GM12878 (cell line): ENCODE results near the gene TOE1. TPM values are rescaled to one million over a fixed set of nuclear protein-coding genes. Genes with fewer than 3 reads are reported as not detected.

ENCODE experiments used
- ATAC-seq: fragments of 200-7000 bp; cut with Tn5 transposase; 3 replicates; pipeline ENCODE4 v1.9.1; 2020; ENCODE audit warnings: mild to moderate bottlenecking, moderate library complexity
- BruUV-seq: library from RNA; stranded (reverse); fragments of 400-500 nt; replicated peaks from 2 replicates; lab custom pipeline; 2021; lab: Mats Ljungman, UMichigan
- CTCF ChIA-PET: fragments of 300-600 bp; sonication (Branson Sonifier 250); formaldehyde crosslinking; extraction: SDS; loops from one replicate; lab custom pipeline; 2021; ENCODE audit warnings: inconsistent platforms; lab: Yijun Ruan, JAX
- POLR2A ChIA-PET: fragments of 350-600 bp; formaldehyde crosslinking; extraction: SDS; loops from one replicate; lab custom pipeline; 2021; ENCODE audit warnings: inconsistent platforms; lab: Charles Lee
- RAD21 ChIA-PET: fragments of 300-600 bp; sonication (Branson Sonifier 250); formaldehyde crosslinking; loops from one replicate; lab custom pipeline; 2023; ENCODE audit warnings: antibody characterized with exemption; ENCODE audit not compliant: unreplicated experiment; lab: Charles Lee
- SMC1A ChIA-PET: fragments of 300-600 bp; sonication (Branson Sonifier 250); formaldehyde crosslinking; loops from one replicate; lab custom pipeline; 2023; ENCODE audit not compliant: unreplicated experiment, uncharacterized antibody; lab: Charles Lee
- DNase-seq: peaks from one replicate; pipeline ENCODE4 v3.0.0-alpha.2; 2011; ENCODE audit warnings: low read depth, low spot score
- FAIRE-seq: peaks from 3 replicates; lab custom pipeline; 2011; peaks lifted over from hg19 to GRCh38; lab: Jason Lieb, UNC
- H2AFZ ChIP-seq: 2 replicates; pipeline ENCODE4 v1.6.0; 2011; ENCODE audit warnings: low read depth, low read length, control low read depth; ENCODE audit not compliant: control insufficient read depth
- H3K27ac ChIP-seq: 2 replicates; pipeline ENCODE4 v1.5.1; 2011; ENCODE audit warnings: control low read depth; ENCODE audit not compliant: control insufficient read depth, insufficient read depth
- H3K27me3 ChIP-seq, 2 experiments: replicated peaks in 1 of 2; 2 replicates each; pipeline versions ENCODE4 v1.6.0 to v1.6.1; 2011; ENCODE audit warnings: low read length in 1 of 2; ENCODE audit not compliant: control insufficient read depth in 2 of 2, insufficient read depth in 2 of 2
- H3K36me3 ChIP-seq, 2 experiments: 2 replicates each; pipeline ENCODE4 v1.5.1; 2011; ENCODE audit warnings: low read length in 1 of 2; ENCODE audit not compliant: control insufficient read depth in 2 of 2, insufficient read depth in 2 of 2
- H3K4me1 ChIP-seq: 2 replicates; pipeline ENCODE4 v1.6.1; 2011; ENCODE audit warnings: mild to moderate bottlenecking, low read length, moderate library complexity, mixed read lengths; ENCODE audit not compliant: control insufficient read depth, insufficient read depth
- H3K4me2 ChIP-seq: 2 replicates; pipeline ENCODE4 v1.6.0; 2011; ENCODE audit warnings: control low read depth; ENCODE audit not compliant: control insufficient read depth, insufficient read depth
- H3K4me3 ChIP-seq: fragments of 200-600 bp; sonication (generic); 2 replicates; pipeline ENCODE4 v1.5.1; 2016
- H3K79me2 ChIP-seq: 2 replicates; pipeline ENCODE4 v1.6.0; 2011; ENCODE audit warnings: low read length; ENCODE audit not compliant: control insufficient read depth, insufficient read depth
- H3K9ac ChIP-seq: 2 replicates; pipeline ENCODE4 v1.8.0; 2011; ENCODE audit warnings: low read length, control low read depth, mixed read lengths; ENCODE audit not compliant: control insufficient read depth, insufficient read depth
- H3K9me3 ChIP-seq: replicated peaks from 3 replicates; pipeline ENCODE4 v1.5.1; 2011; ENCODE audit warnings: mild to moderate bottlenecking, low read length; ENCODE audit not compliant: control insufficient read depth, insufficient read depth
- H4K20me1 ChIP-seq: 2 replicates; pipeline ENCODE4 v1.6.0; 2011; ENCODE audit not compliant: control insufficient read depth, insufficient read depth
- BHLHE40 ChIP-seq, 2 experiments: fragments of 450-650 bp in 1 of 2; IDR thresholded peaks; 2 replicates each; pipeline ENCODE4 v1.6.1; 2011 to 2017; ENCODE audit warnings: low read depth in 2 of 2, borderline replicate concordance in 1 of 2, improper control_type of control experiment in 1 of 2, low read length in 1 of 2, mild to moderate bottlenecking in 1 of 2
- JUND ChIP-seq: IDR thresholded peaks from 2 replicates; pipeline ENCODE4 v1.6.1; 2012; ENCODE audit warnings: low read depth, mild to moderate bottlenecking, low read length, improper control_type of control experiment, moderate library complexity
- KLF5 ChIP-seq: fragments of 450-650 bp; IDR thresholded peaks from 2 replicates; pipeline ENCODE4 v1.6.1; 2014; ENCODE audit warnings: mild to moderate bottlenecking; ENCODE audit not compliant: partially characterized antibody
- MEF2A ChIP-seq: IDR thresholded peaks from 2 replicates; pipeline ENCODE4 v1.6.1; 2011; ENCODE audit warnings: low read depth, mild to moderate bottlenecking, low read length, moderate library complexity; ENCODE audit not compliant: insufficient read depth
- MYC ChIP-seq: IDR thresholded peaks from 2 replicates; pipeline ENCODE4 v1.6.1; 2011; ENCODE audit warnings: mild to moderate bottlenecking, low read length, moderate library complexity, inconsistent platforms; ENCODE audit not compliant: insufficient read depth, insufficient replicate concordance, insufficient read length, severe bottlenecking
- NFXL1 ChIP-seq: fragments of 450-650 bp; IDR thresholded peaks from 2 replicates; pipeline ENCODE4 v1.6.1; 2017; ENCODE audit warnings: antibody characterized with exemption, mild to moderate bottlenecking, borderline replicate concordance
- RAD21 ChIP-seq: IDR thresholded peaks from 2 replicates; pipeline ENCODE4 v1.6.1; 2011; ENCODE audit warnings: mild to moderate bottlenecking, low read depth, low read length, moderate library complexity; ENCODE audit not compliant: insufficient read depth
- RUNX3 ChIP-seq: IDR thresholded peaks from 2 replicates; pipeline ENCODE4 v1.6.1; 2012; ENCODE audit warnings: low read length, inconsistent platforms
- SKIL ChIP-seq: fragments of 450-650 bp; IDR thresholded peaks from 2 replicates; pipeline ENCODE4 v1.6.1; 2017; ENCODE audit warnings: mild to moderate bottlenecking, low read depth, inconsistent platforms; ENCODE audit not compliant: poor library complexity, severe bottlenecking
- SMAD5 ChIP-seq: IDR thresholded peaks from 2 replicates; pipeline ENCODE4 v1.6.1; 2016; ENCODE audit warnings: antibody characterized with exemption, low read depth
- SPI1 ChIP-seq: IDR thresholded peaks from 2 replicates; pipeline ENCODE4 v1.6.1; 2011; ENCODE audit warnings: low read depth, mild to moderate bottlenecking, low read length, moderate library complexity, borderline replicate concordance; ENCODE audit not compliant: insufficient read depth
- WGBS: methylation state at CpG from one replicate; pipeline ENCODE4 v1.1.6; 2016; ENCODE audit warnings: low lambda C conversion rate; ENCODE audit not compliant: insufficient replicate concordance, insufficient coverage; ENCODE audit errors: missing lambda C conversion rate; 5-methylcytosine and 5-hydroxymethylcytosine counted together
- in situ Hi-C: fragments of 300-500 bp; cut with MboI; formaldehyde crosslinking; loops from 9 replicates; pipeline ENCODE4 v1.14.3; 2018; ENCODE audit warnings: mixed read lengths
- intact Hi-C: fragments of 100-400 bp; cut with micrococcal nuclease; formaldehyde crosslinking; loops from one replicate; pipeline ENCODE4 v1.14.2; 2022; ENCODE audit not compliant: unreplicated experiment
- polyA plus RNA-seq, 11 experiments: library from polyadenylated mRNA; depleted of rRNA in 4 of 11; unstranded in 6 of 11; stranded (reverse) in 5 of 11; fragments of >200 nt; fragmentation: Nextera tagmentation in 4 of 11; fragmentation: Illumina TruSeq in 1 of 11; extraction: Ambion mirVana in 4 of 11; extraction: Trizol in 1 of 11; gene quantifications; 1 replicate in 1 of 11; 2 replicates in 10 of 11; pipeline versions ENCODE4 v1.2.1 to v1.2.3, GENCODE V29; 2011 to 2016; ENCODE audit warnings: inconsistent platforms in 2 of 11, missing spikeins in 2 of 11, low read depth in 1 of 11
- total RNA-seq, 4 experiments: library from RNA; depleted of rRNA in 3 of 4; stranded (reverse); fragments of >200 nt in 3 of 4; fragmentation: Illumina TruSeq in 1 of 4; extraction: Trizol in 1 of 4; gene quantifications; 2 replicates each; pipeline versions ENCODE4 v1.2.1 to v1.2.3, GENCODE V29; 2013 to 2021
- TF ChIP-seq, protein P1 (sequence below): IDR thresholded peaks from 2 replicates; pipeline ENCODE4 v1.6.1; 2012; ENCODE audit warnings: low read depth, low read length, improper control_type of control experiment

The TOE1 gene
- total and polyA plus RNA-seq, 10 of the 15 experiments (the other 5 are each of a cell fraction or from before 2014, with no cell fraction given): 22.7 to 38.0 (median 33.3) TPM

DNA sequence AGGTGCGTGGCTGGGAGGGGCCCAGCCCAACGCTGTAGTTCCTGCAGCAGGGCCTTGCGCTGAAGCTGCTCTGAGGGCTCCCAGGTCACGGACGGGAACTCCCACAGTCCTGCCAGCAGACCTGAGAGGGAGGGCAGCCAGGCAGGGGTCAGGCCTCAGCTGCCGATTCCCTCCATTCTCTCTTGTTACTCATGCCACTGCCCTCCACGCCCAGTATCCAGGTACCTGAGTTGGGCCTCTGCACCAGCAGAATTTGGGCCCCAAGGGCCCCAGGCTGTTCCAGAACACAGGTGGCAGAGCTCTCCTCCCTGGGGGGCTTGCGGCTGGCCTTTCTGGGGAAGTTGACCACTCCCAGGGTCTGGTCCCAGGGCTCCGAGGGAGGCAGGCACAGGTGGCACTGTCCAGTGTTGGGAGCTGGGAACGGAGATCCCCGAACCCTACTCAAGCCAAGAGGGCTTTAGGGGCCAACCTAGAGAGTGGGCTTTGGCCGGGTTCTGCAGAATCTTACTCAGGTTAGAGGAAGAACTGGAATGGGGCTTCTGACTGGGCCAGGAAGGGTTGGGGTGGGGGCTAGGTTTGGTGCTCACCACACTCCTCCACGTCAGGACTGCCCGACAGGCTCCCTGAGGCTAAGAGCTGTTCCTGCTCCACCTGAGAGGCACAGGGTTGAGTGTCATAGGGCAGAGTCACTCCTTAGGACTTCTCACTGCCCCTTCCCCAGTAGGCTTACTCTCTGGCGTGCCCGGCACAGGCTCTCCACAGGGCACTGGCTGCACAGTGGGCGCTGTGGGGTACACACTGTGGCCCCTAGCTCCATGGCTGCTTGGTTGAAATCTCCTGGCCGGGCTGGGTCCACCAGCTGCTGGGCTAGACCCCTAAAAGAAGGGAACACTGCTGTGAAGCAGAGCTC lies 8.3 kb upstream of the TOE1 start:
- Histone ChIP-seq H3K27me3 (no peaks in the 10 kb centered on the region), H3K4me2 (no peak overlapping the region), H4K20me1 (no peaks in the 10 kb centered on the region), H3K4me1 (peaks cover 13% of the 10 kb centered on the region), H3K36me3 (peaks cover 0 to 10% of the 10 kb centered on the region in 2 experiments; a peak in 2 of 4 replicates), H3K79me2 (peaks cover 21% of the 10 kb centered on the region), H3K9me3 (no peaks in the 10 kb centered on the region), H2AFZ (no peak overlapping the region), H3K27ac (no peak overlapping the region), H3K9ac (no peak overlapping the region), H3K4me3 (no peak overlapping the region)
- no peak for DNase-seq
- ChIA-PET SMC1A (interaction anchor here (1.0 to 1.3 kb wide), 2 partner anchors 8 to 160 kb away, joined by 3 read pairs; partner anchors contain the start of genes MUTYH, TESK2 and TOE1), RAD21 (no interaction called here), CTCF (no interaction called here), POLR2A (interaction anchor here (0.6 to 0.8 kb wide), 2 partner anchors 9 to 189 kb away, joined by 3 read pairs; no protein-coding TSS in a partner anchor)
- BruUV-seq: no TSS peak
- WGBS: 93% methylated on average over 18 of the region's 18 CpGs
- FAIRE-seq: no peak
- intact Hi-C loops: no loop called here
- in situ Hi-C loops: no loop called here
- ATAC-seq: no peak
- TF ChIP-seq RAD21: no peak
- TF ChIP-seq RUNX3: no peak
- TF ChIP-seq KLF5: no peak

DNA sequence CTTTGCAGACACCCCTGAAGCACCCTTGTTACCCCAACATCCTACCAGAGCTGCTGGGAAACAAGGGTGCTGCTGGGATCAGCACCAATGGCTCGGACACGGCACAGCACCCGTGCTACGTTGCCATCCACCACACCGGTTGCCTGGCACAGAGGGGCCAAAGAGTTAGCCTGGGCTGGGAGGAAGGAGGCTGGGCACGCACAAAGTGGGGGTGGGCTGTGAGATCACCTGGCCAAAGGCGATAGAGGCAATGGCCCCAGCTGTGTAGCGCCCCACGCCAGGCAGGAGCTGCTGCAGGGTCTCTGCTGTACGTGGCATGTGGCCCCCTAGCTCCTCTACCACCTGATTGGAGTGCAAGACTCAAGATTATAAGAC lies 7.6 kb upstream of the TOE1 start:
- no TSS peak for BruUV-seq
- POLR2A ChIA-PET: interaction anchor here (0.8 kb wide), 1 partner anchor 8 kb away, joined by 3 read pairs; no protein-coding TSS in a partner anchor
- in situ Hi-C loops (no loop called here), intact Hi-C loops (no loop called here)
- no peak for ATAC-seq
- Histone ChIP-seq H3K36me3 (peaks cover 0 to 10% of the 10 kb centered on the region in 2 experiments; a peak in 2 of 4 replicates), H4K20me1 (no peaks in the 10 kb centered on the region), H3K9me3 (no peaks in the 10 kb centered on the region), H3K79me2 (peaks cover 17% of the 10 kb centered on the region), H3K27ac (no peak overlapping the region), H2AFZ (no peak overlapping the region), H3K4me2 (no peak overlapping the region), H3K9ac (no peak overlapping the region), H3K27me3 (no peaks in the 10 kb centered on the region), H3K4me3 (no peak overlapping the region), H3K4me1 (peaks cover 13% of the 10 kb centered on the region)
- RAD21 ChIA-PET: no interaction called here
- no peak for DNase-seq
- SMC1A ChIA-PET: no interaction called here
- FAIRE-seq: no peak
- WGBS: 85% methylated on average over 10 of the region's 10 CpGs
- CTCF ChIA-PET: interaction anchor here (1.2 kb wide), 1 partner anchor 161 kb away, joined by 3 read pairs; no protein-coding TSS in a partner anchor
- TF ChIP-seq MYC (no peak), SKIL (no peak), JUND (no peak), NFXL1 (no peak), MEF2A (no peak), SMAD5 (no peak), SPI1 (no peak), BHLHE40 (IDR thresholded peaks at IDR 0.05; ENCODE audit: borderline replicate concordance in 1 of 2, low read depth in 2 of 2, low read length in 1 of 2) (no peak)
- TF ChIP-seq, protein P1, sequence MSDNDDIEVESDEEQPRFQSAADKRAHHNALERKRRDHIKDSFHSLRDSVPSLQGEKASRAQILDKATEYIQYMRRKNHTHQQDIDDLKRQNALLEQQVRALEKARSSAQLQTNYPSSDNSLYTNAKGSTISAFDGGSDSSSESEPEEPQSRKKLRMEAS: no peak
